Esophagus squamous epithelium (tissue), 4 donors: ENCODE data around the gene ROR2.

Source experiments
- POLR2A ChIP-seq, 4 donors: fragments of 450-650 bp; IDR thresholded peaks; one replicate each; pipeline ENCODE4 v1.6.1; 2017; ENCODE audit warnings: antibody characterized with exemption in 4 of 4, mild to moderate bottlenecking in 4 of 4, moderate library complexity in 3 of 4
- TF ChIP-seq, protein P1 (sequence below), 6 experiments: fragments of 450-650 bp in 4 of 6; fragments of 200-600 bp in 2 of 6; sonication (generic) in 2 of 6; IDR thresholded peaks; one replicate each; pipeline ENCODE4 v1.5.1; 2016 to 2019; ENCODE audit warnings: antibody characterized with exemption in 6 of 6, mild to moderate bottlenecking in 4 of 6, moderate library complexity in 4 of 6

DNA sequence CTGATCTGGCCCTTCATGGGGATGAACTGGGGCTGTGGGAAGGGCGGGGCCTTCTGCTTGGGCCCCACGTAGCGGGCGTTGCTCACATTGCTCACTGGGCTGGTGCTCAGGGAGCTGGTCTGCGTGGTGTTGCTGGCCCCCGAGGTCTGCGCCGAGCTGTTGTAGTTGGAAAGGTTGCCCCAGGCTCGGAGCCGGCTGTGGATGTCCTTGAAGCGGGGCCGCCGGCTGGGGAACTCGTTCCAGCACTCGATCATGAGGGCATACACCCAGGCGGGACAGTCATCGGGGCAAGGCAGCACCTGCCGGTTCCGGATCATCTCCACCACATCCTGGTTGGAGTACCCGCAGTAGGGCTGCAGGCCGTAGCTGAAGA lies 226.0 kb downstream of the ROR2 start:
- TF ChIP-seq, protein P1, sequence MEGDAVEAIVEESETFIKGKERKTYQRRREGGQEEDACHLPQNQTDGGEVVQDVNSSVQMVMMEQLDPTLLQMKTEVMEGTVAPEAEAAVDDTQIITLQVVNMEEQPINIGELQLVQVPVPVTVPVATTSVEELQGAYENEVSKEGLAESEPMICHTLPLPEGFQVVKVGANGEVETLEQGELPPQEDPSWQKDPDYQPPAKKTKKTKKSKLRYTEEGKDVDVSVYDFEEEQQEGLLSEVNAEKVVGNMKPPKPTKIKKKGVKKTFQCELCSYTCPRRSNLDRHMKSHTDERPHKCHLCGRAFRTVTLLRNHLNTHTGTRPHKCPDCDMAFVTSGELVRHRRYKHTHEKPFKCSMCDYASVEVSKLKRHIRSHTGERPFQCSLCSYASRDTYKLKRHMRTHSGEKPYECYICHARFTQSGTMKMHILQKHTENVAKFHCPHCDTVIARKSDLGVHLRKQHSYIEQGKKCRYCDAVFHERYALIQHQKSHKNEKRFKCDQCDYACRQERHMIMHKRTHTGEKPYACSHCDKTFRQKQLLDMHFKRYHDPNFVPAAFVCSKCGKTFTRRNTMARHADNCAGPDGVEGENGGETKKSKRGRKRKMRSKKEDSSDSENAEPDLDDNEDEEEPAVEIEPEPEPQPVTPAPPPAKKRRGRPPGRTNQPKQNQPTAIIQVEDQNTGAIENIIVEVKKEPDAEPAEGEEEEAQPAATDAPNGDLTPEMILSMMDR (IDR thresholded peaks at IDR 0.05), result no peak
- TF ChIP-seq POLR2A (IDR thresholded peaks at IDR 0.05), result no peak
